HG03457 (cell line): Measurements from ENCODE around the gene IFI6.
"Not testable (repeated sequence)": the region's sequence is repeated elsewhere in the genome, so short reads cannot be mapped to it uniquely, and the experiment has no call there.

Experiments
- ATAC-seq: cut with Tn5 transposase; IDR thresholded peaks from one replicate; pipeline ENCODE4 v1.9.1; 2021; ENCODE audit warnings: moderate number of reproducible peaks; ENCODE audit not compliant: unreplicated experiment

The IFI6 gene

GRCh38 chr1:27632387-27633297 lies 39.4 kb downstream of the IFI6 start:
- peak; percentile 38 for ATAC-seq

GRCh38 chr1:27630859-27631491 lies 41.0 kb downstream of the IFI6 start:
- ATAC-seq = peak; percentile 2

- no peak for ATAC-seq
Measured at GRCh38 chr1:27628712-27629111, 43.3 kb downstream of the IFI6 start.

GRCh38 chr1:27627733-27628132 lies 44.3 kb downstream of the IFI6 start:
- not testable (repeated sequence) for ATAC-seq

GRCh38 chr1:27627061-27627460 lies 44.9 kb downstream of the IFI6 start:
- no peak for ATAC-seq

GRCh38 chr1:27626031-27626935 lies 45.7 kb downstream of the IFI6 start:
- ATAC-seq = no peak

GRCh38 chr1:27624467-27625178 lies 47.4 kb downstream of the IFI6 start:
- no peak for ATAC-seq

GRCh38 chr1:27623327-27624212 lies 48.4 kb downstream of the IFI6 start:
- no peak for ATAC-seq

GRCh38 chr1:27622828-27623227 lies 49.2 kb downstream of the IFI6 start:
- no peak for ATAC-seq

- ATAC-seq = no peak
Measured at GRCh38 chr1:27621051-27621920, 50.7 kb downstream of the IFI6 start.

- not testable (repeated sequence) for ATAC-seq
Measured at GRCh38 chr1:27619782-27620438, 52.1 kb downstream of the IFI6 start.

GRCh38 chr1:27618341-27619082 lies 53.5 kb downstream of the IFI6 start:
- ATAC-seq = no peak

- no peak for ATAC-seq
Measured at GRCh38 chr1:27617420-27617819, 54.6 kb downstream of the IFI6 start.

- no peak for ATAC-seq
Measured at GRCh38 chr1:27616441-27616840, 55.6 kb downstream of the IFI6 start.
